GM11168 (cell line): ENCODE data around the gene KRT5.
"Not testable (repeated sequence)": the region's sequence is repeated elsewhere in the genome, so short reads cannot be mapped to it uniquely, and the experiment has no call there.

Experiments
- in situ Hi-C: fragments of 300-500 bp; cut with MboI; formaldehyde crosslinking; loops from one replicate; pipeline ENCODE4 v1.12.0; 2022; ENCODE audit warnings: low sequenced_read_pairs; ENCODE audit not compliant: unreplicated experiment

KRT5 gene

DNA sequence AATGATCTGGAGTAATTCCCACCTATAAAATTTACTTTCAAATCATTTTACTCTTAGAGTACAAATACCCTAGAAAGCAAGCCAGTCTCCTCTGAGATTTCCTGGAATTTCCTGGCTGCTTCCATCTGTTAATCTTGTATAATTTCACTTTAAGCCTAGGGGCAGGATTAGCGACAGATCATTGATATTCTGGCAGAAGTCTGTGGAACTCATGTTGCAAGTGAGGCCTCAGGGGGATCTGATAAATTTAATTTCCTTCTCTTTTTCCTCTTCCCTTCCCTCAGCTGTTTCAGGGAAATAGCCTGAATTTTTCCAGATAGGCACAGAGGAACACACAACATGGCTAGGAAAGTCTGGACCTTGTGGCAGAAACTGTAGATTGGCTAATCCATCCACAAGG is 21.2 kb downstream of the KRT5 start:
- in situ Hi-C loops = no loop called here

GRCh38 chr12:52497975-52498374 is 22.2 kb downstream of the KRT5 start:
- in situ Hi-C loops = no loop called here

- in situ Hi-C loops = no loop called here
These were observed 23.6 kb downstream of the KRT5 start for GRCh38 chr12:52496590-52497071.

GRCh38 chr12:52496054-52496453 is 24.1 kb downstream of the KRT5 start:
- in situ Hi-C loops = no loop called here

GRCh38 chr12:52495389-52495788 is 24.8 kb downstream of the KRT5 start:
- in situ Hi-C loops = no loop called here

GRCh38 chr12:52494518-52494917 is 25.7 kb downstream of the KRT5 start:
- in situ Hi-C loops = no loop called here

DNA sequence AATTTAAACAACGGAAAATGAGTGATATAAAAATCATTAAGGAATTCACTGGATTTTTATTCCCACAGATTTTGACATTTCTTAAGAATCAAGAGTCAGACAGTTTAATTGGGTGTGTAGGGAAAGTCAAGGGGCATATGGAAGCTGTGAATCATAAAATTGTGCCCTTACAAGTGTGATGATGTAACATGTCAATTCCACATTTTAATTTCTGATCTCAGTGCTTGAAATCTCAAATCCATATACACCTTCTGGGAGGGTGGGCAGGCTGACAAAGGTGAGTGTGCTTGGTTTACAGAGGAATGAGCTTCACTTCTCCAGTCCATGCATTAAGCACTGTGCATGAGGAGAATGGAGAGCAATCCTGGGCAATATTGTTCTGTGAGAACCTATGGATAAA is 26.1 kb downstream of the KRT5 start:
- in situ Hi-C loops = no loop called here

GRCh38 chr12:52493172-52493571 is 27.0 kb downstream of the KRT5 start, which contains the start of gene KRT6A:
Gene KRT6A (minus strand): TSS chr12:52493257. CDS start chr12:52493188, 69 bp downstream.
- in situ Hi-C loops = no loop called here

DNA sequence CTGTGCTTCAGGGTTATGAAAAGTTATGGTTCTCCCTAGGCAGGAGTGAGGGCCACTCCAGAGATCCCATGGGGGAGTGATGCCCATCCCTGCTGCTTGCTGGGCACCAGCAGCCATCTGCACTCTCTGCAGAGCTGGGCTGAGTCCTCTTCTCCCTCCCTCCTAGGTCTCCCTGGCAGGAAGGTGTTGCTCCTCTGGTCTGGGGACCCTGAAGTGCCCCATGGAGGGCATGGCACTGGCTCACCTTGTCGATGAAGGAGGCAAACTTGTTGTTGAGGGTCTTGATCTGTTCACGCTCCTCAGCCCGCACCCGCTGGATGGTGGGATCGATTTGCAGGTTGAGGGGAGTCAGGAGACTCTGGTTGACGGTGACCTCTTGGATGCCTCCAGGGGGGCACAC is 27.8 kb downstream of the KRT5 start:
- in situ Hi-C loops = not testable (repeated sequence)

- in situ Hi-C loops = not testable (repeated sequence)
These were observed 28.7 kb downstream of the KRT5 start for GRCh38 chr12:52491495-52491894.

DNA sequence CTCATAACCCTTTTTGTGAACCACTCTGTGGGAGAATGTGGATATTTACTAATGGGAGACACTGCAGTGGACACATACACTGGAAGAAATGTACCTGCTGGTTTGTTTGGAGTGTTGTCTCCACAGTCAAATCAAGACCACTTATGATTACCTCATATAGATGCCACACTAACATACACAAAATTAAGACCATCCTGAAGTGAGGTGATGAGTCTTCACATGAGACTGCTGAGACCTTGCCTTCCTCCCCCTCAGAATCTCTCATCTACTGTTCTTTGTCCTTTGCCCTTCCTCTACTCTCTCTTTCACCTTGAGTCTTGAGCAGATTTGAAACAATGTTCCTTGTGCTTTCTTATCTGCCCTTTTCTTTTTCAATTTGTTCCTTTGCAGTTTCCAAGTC is 31.5 kb downstream of the KRT5 start:
- in situ Hi-C loops = no loop called here

GRCh38 chr12:52487744-52488443 is 32.3 kb downstream of the KRT5 start:
- in situ Hi-C loops = not testable (repeated sequence)

GRCh38 chr12:52487211-52487610 is 33.0 kb downstream of the KRT5 start:
- in situ Hi-C loops = no loop called here

DNA sequence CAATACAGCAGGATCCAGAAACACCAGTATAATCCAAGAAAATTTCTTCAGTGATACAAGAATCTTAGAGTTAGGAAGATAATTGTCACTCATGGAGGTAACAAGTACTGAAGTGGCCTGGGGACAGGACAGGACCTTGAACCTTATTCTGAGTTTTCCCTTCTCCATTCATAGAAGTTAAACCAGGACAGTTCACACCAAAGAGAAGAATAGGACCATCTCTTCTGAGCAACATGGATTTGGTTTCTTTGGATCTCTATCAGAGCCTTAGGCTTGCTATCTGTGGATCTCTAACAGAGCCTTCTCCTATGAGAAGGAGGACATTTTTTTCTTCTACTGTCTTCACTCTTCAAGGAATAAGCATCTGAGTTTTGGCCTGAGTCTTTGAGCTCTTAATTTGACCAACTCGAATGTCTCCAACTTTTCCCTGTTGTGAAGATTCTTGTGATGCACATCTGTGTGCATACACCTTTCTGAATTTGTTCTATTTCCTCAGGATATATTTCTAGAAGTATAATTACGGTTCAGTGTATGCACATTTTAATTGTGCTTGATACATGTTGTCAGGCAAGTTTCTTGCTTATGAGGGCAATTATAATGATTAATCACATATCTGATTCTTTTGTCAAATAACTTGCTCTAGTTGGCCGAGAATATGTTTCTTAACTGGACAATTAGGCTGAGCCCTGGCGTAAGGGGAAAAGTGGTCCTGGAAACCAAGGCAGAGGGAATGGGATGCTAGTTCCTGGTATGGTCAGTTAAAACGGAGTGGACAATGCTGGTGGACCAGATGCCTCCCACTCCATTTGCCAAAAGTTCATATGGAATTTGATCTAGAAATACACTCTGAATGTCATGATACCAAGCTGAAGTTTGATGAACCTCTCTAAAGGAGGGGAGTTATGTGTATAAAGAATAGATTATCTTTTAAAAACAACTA is 33.8 kb downstream of the KRT5 start:
- in situ Hi-C loops = no loop called here

DNA sequence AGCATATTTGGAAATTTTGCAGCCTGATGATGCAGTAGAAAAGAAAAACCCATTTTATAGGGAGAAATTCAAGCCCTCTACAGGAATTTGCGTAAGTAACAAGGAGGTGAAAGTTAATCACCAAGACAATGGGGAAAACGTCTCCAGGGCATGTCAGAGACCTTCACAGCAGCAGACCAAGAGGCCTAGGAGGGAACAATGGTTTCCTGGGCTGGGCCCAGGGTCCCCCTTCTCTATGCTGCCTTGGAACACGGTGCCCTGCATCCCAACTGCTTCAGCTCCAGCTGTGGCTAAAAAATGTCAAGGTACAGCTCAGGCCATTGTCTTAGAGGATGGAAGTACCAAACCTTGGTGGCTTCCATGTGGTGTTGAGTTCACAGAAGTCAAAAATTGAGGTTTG is 40.1 kb downstream of the KRT5 start:
- in situ Hi-C loops = no loop called here

GRCh38 chr12:52477651-52478050 is 42.5 kb downstream of the KRT5 start:
- in situ Hi-C loops = no loop called here

GRCh38 chr12:52474212-52474611 is 46.0 kb downstream of the KRT5 start:
- in situ Hi-C loops = no loop called here

- in situ Hi-C loops = no loop called here
These were observed 46.4 kb downstream of the KRT5 start, which contains the start of gene KRT6C for GRCh38 chr12:52473768-52474167. Gene KRT6C (minus strand): TSS chr12:52473805. CDS start chr12:52473737, 68 bp downstream.

DNA sequence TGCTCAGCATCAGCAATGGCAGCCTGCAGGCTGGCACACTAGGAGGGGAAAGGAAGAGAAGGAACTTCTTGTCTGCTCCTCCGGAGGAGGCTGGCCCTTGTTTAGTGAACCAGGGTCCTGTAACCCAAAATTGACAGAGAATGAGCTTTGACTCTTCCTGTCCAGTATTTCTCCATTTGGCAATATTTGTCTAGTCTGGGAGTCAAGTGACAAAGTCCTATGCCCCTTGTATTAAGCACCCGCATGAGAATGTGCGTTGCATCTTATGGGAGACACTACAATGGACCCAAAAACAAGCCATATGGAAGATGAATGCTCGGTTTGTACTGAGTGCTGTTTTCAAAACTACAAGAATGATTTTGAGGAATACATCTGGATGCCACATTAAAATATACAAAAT is 50.3 kb downstream of the KRT5 start:
- in situ Hi-C loops = no loop called here

DNA sequence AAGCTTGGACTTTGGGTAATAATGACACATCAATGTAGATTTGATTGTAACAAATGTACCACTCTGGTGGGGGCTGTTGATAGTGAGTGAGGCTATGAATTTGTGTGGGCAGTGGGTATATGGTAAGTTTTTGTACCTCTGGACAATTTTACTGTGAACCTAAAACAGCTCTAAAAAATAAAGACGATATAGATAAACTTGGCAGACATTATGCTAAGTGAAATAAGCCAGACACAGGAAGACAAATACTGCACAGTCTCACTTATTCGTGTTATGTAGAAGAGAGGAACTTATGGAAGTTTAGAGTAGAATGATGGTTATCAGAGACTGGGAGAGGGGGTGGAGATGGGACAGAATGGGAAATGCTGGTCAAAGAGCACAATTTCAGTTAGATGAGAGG is 55.3 kb downstream of the KRT5 start:
- in situ Hi-C loops = no loop called here
